ENCODE data around the gene NFIA. TPM values are rescaled to one million over a fixed set of nuclear protein-coding genes. Genes with fewer than 3 reads are reported as not detected.

Gene NFIA
- total and polyA plus RNA-seq, 12 donors: 15.6 to 109 (median 66.3) TPM

- no peaks in the 10 kb centered on the region for H3K9me3 ChIP-seq (replicated peaks in 1 of 3)
- WGBS, 4 donors: 84 to 89% (median 86%) methylated on average over 4 of the region's 4 CpGs
- no peaks in the 10 kb centered on the region for H3K36me3 ChIP-seq (replicated peaks in 1 of 2)
- H3K4me3 ChIP-seq: no peak overlapping the region
- no peak for DNase-seq
- no peaks in the 10 kb centered on the region for H3K27me3 ChIP-seq
- intact Hi-C loops (cut with DNase I): no loop called here
- TF ChIP-seq, protein P1, sequence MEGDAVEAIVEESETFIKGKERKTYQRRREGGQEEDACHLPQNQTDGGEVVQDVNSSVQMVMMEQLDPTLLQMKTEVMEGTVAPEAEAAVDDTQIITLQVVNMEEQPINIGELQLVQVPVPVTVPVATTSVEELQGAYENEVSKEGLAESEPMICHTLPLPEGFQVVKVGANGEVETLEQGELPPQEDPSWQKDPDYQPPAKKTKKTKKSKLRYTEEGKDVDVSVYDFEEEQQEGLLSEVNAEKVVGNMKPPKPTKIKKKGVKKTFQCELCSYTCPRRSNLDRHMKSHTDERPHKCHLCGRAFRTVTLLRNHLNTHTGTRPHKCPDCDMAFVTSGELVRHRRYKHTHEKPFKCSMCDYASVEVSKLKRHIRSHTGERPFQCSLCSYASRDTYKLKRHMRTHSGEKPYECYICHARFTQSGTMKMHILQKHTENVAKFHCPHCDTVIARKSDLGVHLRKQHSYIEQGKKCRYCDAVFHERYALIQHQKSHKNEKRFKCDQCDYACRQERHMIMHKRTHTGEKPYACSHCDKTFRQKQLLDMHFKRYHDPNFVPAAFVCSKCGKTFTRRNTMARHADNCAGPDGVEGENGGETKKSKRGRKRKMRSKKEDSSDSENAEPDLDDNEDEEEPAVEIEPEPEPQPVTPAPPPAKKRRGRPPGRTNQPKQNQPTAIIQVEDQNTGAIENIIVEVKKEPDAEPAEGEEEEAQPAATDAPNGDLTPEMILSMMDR (IDR thresholded peaks at IDR 0.05): no peak
- no peak for TF ChIP-seq POLR2A (IDR thresholded peaks at IDR 0.05)
- H3K4me1 ChIP-seq (replicated peaks in 1 of 2): peaks cover 17 to 39% of the 10 kb centered on the region in 2 donors
- no peak overlapping the region for H3K27ac ChIP-seq
Measured at GRCh38 chr1:61160526-61160925, 78.2 kb downstream of the NFIA start.

GRCh38 chr1:61162520-61163258, 80.3 kb downstream of the NFIA start:
- no peak overlapping the region for H3K27ac ChIP-seq
- H3K4me1 ChIP-seq (replicated peaks in 1 of 2): peaks cover 11 to 28% of the 10 kb centered on the region in 2 donors
- no peaks in the 10 kb centered on the region for H3K36me3 ChIP-seq (replicated peaks in 1 of 2)
- no peaks in the 10 kb centered on the region for H3K27me3 ChIP-seq
- intact Hi-C loops (cut with DNase I): no loop called here
- H3K4me3 ChIP-seq: no peak overlapping the region
- 78 to 84% (median 82%) methylated on average over 4 of the region's 4 CpGs for WGBS, 4 donors
- no peaks in the 10 kb centered on the region for H3K9me3 ChIP-seq (replicated peaks in 1 of 3)
- DNase-seq: no peak
- TF ChIP-seq, protein P1 (IDR thresholded peaks at IDR 0.05): no peak

GRCh38 chr1:61163355-61163754, 81.0 kb downstream of the NFIA start:
- 98 to 100% (median 100%) methylated on average over 1 of the region's 1 CpG for WGBS, 4 donors
- no peaks in the 10 kb centered on the region for H3K9me3 ChIP-seq (replicated peaks in 1 of 3)
- no peak overlapping the region for H3K27ac ChIP-seq
- intact Hi-C loops (cut with DNase I): no loop called here
- no peak overlapping the region for H3K4me3 ChIP-seq
- DNase-seq: no peak
- peaks cover 13 to 30% of the 10 kb centered on the region in 2 donors for H3K4me1 ChIP-seq (replicated peaks in 1 of 2)
- H3K36me3 ChIP-seq (replicated peaks in 1 of 2): no peaks in the 10 kb centered on the region
- TF ChIP-seq, protein P1 (IDR thresholded peaks at IDR 0.05): no peak
- no peak for TF ChIP-seq POLR2A (IDR thresholded peaks at IDR 0.05)
- H3K27me3 ChIP-seq: no peaks in the 10 kb centered on the region

DNA sequence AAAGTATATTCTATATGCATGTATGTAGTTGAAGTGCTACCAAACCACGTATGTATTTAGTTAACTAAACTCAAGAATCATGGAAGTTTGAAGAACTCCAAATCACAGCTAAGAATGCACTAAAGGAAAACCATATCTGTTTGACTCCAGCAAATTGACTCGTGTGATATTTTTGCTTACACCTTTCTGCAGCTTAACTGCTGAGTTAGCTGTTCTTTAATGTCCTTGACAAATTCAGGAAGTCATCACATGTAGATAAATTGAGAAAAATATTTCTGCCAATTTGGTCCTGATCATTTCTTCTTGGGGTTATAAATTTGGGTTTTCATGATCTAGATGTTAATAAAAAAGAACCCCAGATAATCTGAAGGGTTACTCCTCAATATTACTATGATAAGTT, 83.0 kb downstream of the NFIA start:
- 50 to 69% (median 57%) methylated on average over 2 of the region's 2 CpGs for WGBS, 4 donors
- Histone ChIP-seq H3K9me3 (replicated peaks in 1 of 3) (no peaks in the 10 kb centered on the region), H3K27me3 (no peaks in the 10 kb centered on the region), H3K27ac (no peak overlapping the region), H3K4me1 (replicated peaks in 1 of 2) (peaks cover 16 to 45% of the 10 kb centered on the region in 2 donors), H3K4me3 (no peak overlapping the region), H3K36me3 (replicated peaks in 1 of 2) (no peaks in the 10 kb centered on the region)
- intact Hi-C loops (cut with DNase I): no loop called here
- no peak for DNase-seq
- no peak for TF ChIP-seq POLR2A (IDR thresholded peaks at IDR 0.05)
- TF ChIP-seq, protein P1 (IDR thresholded peaks at IDR 0.05): no peak
